Sciatic nerve (tissue), 2 donors: ENCODE measurements around the gene MAP2. TPM values are rescaled to one million over a fixed set of nuclear protein-coding genes. Genes with fewer than 3 reads are reported as not detected.
A peak's percentile ranks its signal among the peaks of the same experiment; 100 is the strongest.
"Not testable (repeated sequence)": the region's sequence is repeated elsewhere in the genome, so short reads cannot be mapped to it uniquely, and the experiment has no call there.

Source experiments
- ATAC-seq: fragments of 200-7000 bp; cut with Tn5 transposase; one replicate; pipeline ENCODE4 v1.9.1; 2020; ENCODE audit warnings: mild to moderate bottlenecking, moderate library complexity
- DNase-seq: peaks from one replicate; pipeline ENCODE4 v3.0.0-alpha.2; 2020; ENCODE audit warnings: low spot score
- intact Hi-C: fragments of 100-400 bp; cut with DNase I; formaldehyde crosslinking; loops from one replicate; pipeline ENCODE4 v1.14.2; 2022
- total RNA-seq: library from RNA; stranded (reverse); fragmentation: NEBNext Ultra II Directional; extraction: Animal tissue kit (Norgen Biotek cat#: 25700); gene quantifications from one replicate; pipeline ENCODE4 v1.2.1, GENCODE V29; 2021
- donor health status: DM: no; HTN: no; CAD: no.
- donor health status: DM: no; HTN: no; CAD: no.

Gene MAP2
- total RNA-seq, 1 donor from 2014 or later: 41.9 TPM

- ATAC-seq: no peak
- intact Hi-C loops: no loop called here
Measured at GRCh38 chr2:209470466-209470865, 46.6 kb downstream of the MAP2 start.

GRCh38 chr2:209471037-209471436 is 47.2 kb downstream of the MAP2 start:
- intact Hi-C loops: no loop called here
- ATAC-seq: no peak
- DNase-seq: no peak

More at GRCh38 chr2:209470466-209470865, 46.6 kb downstream of the MAP2 start:
- DNase-seq: no peak

- no peak for DNase-seq
- intact Hi-C loops: no loop called here
- ATAC-seq: peak; percentile 72
Measured at GRCh38 chr2:209472112-209472832, 48.4 kb downstream of the MAP2 start.

- DNase-seq (no peak), ATAC-seq (no peak)
- intact Hi-C loops: no loop called here
Measured at GRCh38 chr2:209472871-209473270, 49.0 kb downstream of the MAP2 start.

GRCh38 chr2:209473930-209474419 is 50.1 kb downstream of the MAP2 start:
- DNase-seq (no peak), ATAC-seq (peak; percentile 75)
- intact Hi-C loops: no loop called here

- no peak for DNase-seq
- intact Hi-C loops: no loop called here
- ATAC-seq: no peak
Measured at GRCh38 chr2:209474960-209475359, 51.1 kb downstream of the MAP2 start.

- intact Hi-C loops: no loop called here
- DNase-seq (no peak), ATAC-seq (no peak)
Measured at GRCh38 chr2:209476367-209477208, 52.7 kb downstream of the MAP2 start.

- intact Hi-C loops, DNase-seq, ATAC-seq: not testable (repeated sequence)
Measured at GRCh38 chr2:209492296-209492695, 68.4 kb downstream of the MAP2 start.

GRCh38 chr2:209495068-209495620 is 71.3 kb downstream of the MAP2 start:
- DNase-seq, ATAC-seq, intact Hi-C loops: not testable (repeated sequence)

- intact Hi-C loops: no loop called here
- DNase-seq: no peak
- peak; percentile 41 for ATAC-seq
Measured at GRCh38 chr2:209495855-209496585, 72.2 kb downstream of the MAP2 start.

- DNase-seq (no peak), ATAC-seq (no peak)
- intact Hi-C loops: no loop called here
Measured at GRCh38 chr2:209496586-209496982, 72.7 kb downstream of the MAP2 start.

- ATAC-seq: no peak
- intact Hi-C loops: no loop called here
Measured at GRCh38 chr2:209498614-209499013, 74.8 kb downstream of the MAP2 start.

GRCh38 chr2:209499069-209499468 is 75.2 kb downstream of the MAP2 start:
- ATAC-seq (no peak), DNase-seq (no peak)
- intact Hi-C loops: no loop called here

More at GRCh38 chr2:209498614-209499013, 74.8 kb downstream of the MAP2 start:
- no peak for DNase-seq

GRCh38 chr2:209501579-209501978 is 77.7 kb downstream of the MAP2 start:
- ATAC-seq (no peak), DNase-seq (no peak)
- intact Hi-C loops: no loop called here

GRCh38 chr2:209505410-209505809 is 81.6 kb downstream of the MAP2 start:
- intact Hi-C loops: no loop called here
- ATAC-seq (no peak), DNase-seq (no peak)

GRCh38 chr2:209508255-209508654 is 84.4 kb downstream of the MAP2 start:
- ATAC-seq (no peak), DNase-seq (no peak)
- intact Hi-C loops: no loop called here

- no peak for DNase-seq
- ATAC-seq: no peak
- intact Hi-C loops: no loop called here
Measured at GRCh38 chr2:209511637-209512036, 87.8 kb downstream of the MAP2 start.

GRCh38 chr2:209512971-209513370 is 89.1 kb downstream of the MAP2 start:
- no peak for ATAC-seq
- intact Hi-C loops: no loop called here
- no peak for DNase-seq

- intact Hi-C loops: no loop called here
- ATAC-seq: no peak
- no peak for DNase-seq
Measured at GRCh38 chr2:209517436-209517835, 93.6 kb downstream of the MAP2 start.
